ENCODE data around the gene TMPRSS7. TPM values are rescaled to one million over a fixed set of nuclear protein-coding genes. Genes with fewer than 3 reads are reported as not detected.
A peak's percentile ranks its signal among the peaks of the same experiment; 100 is the strongest.
"Not testable (repeated sequence)": the region's sequence is repeated elsewhere in the genome, so short reads cannot be mapped to it uniquely, and the experiment has no call there.

The TMPRSS7 gene
- total RNA-seq, 1 donor from 2014 or later = 0.15 TPM

GRCh38 chr3:112048911-112049310, 14.4 kb downstream of the TMPRSS7 start:
- intact Hi-C loops (cut with DNase I) = no loop called here
- Histone ChIP-seq H3K27me3 (ENCODE audit: low read depth) (no peaks in the 10 kb centered on the region), H3K27ac (no peak overlapping the region), H3K4me3 (no peak overlapping the region), H3K36me3 (no peaks in the 10 kb centered on the region), H3K9me3 (no peaks in the 10 kb centered on the region), H3K4me1 (peaks cover under 1% of the 10 kb centered on the region)
- DNase-seq (peak; percentile 54), ATAC-seq (peak; percentile 76 to 87)
- TF ChIP-seq CTCF (IDR thresholded peaks at IDR 0.05) = no peak

DNA sequence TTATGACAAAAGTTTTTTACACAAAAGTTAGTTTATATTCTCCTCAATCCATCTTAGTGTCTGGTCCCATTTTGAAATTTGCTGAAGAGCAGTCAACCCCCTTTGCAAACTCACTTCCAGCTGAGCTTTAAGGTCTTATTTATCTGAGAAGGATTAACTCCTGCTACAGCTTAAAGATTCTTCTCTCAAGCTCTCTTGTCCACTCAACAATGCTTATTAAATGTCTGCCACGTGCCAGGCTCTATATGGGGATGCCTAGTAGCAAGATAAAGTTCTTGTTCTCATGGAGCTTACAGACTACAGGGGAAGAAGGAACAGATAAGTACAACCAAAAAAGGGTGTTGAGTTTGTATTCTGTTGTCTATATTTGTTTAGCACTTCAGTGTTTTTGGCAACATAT, 18.7 kb downstream of the TMPRSS7 start:
- Histone ChIP-seq H3K4me3 (no peak overlapping the region), H3K27ac (no peak overlapping the region), H3K9me3 (no peaks in the 10 kb centered on the region), H3K4me1 (no peaks in the 10 kb centered on the region), H3K36me3 (no peaks in the 10 kb centered on the region), H3K27me3 (ENCODE audit: low read depth) (no peaks in the 10 kb centered on the region)
- no peak for ATAC-seq
- intact Hi-C loops (cut with DNase I) = no loop called here
- no peak for DNase-seq
- TF ChIP-seq CTCF (IDR thresholded peaks at IDR 0.05) = no peak

DNA sequence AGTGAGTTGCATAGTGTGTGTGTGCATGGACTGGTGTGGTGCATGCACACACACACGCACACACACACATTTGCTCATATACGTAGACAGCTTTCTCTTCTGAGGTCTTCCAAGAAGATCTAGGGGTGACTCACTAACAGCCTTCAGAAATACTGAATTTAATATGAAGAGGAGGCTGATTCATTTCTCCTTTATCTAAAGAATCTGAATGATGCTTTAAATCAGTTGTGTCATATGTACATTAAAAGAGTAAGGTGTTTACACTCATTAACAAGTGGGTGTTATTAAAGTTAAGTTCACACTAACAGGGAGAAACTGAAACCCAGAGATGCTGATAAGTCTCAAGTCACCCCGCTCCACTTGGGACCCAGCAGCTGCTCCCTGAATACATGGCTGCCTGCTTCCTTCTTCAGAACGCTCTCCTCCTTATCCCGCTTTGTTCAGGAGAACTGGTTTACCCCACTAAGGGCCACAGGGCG, 22.0 kb downstream of the TMPRSS7 start:
- Histone ChIP-seq H3K27me3 (ENCODE audit: low read depth) (no peaks in the 10 kb centered on the region), H3K9me3 (no peaks in the 10 kb centered on the region), H3K36me3 (no peaks in the 10 kb centered on the region), H3K27ac (no peak overlapping the region), H3K4me3 (no peak overlapping the region), H3K4me1 (no peaks in the 10 kb centered on the region)
- ATAC-seq (peak; percentile 53 to 81), DNase-seq (no peak)
- intact Hi-C loops (cut with DNase I) = no loop called here
- no peak for TF ChIP-seq CTCF (IDR thresholded peaks at IDR 0.05)

- H3K27ac ChIP-seq = no peak overlapping the region
- TF ChIP-seq CTCF (IDR thresholded peaks at IDR 0.05) = no peak
- H3K9me3 ChIP-seq = no peaks in the 10 kb centered on the region
- no peaks in the 10 kb centered on the region for H3K4me1 ChIP-seq
- no peaks in the 10 kb centered on the region for H3K27me3 ChIP-seq (ENCODE audit: low read depth)
- DNase-seq (no peak), ATAC-seq (no peak)
- no peaks in the 10 kb centered on the region for H3K36me3 ChIP-seq
- H3K4me3 ChIP-seq = no peak overlapping the region
- intact Hi-C loops (cut with DNase I) = no loop called here
Measured at GRCh38 chr3:112059497-112059896, 25.0 kb downstream of the TMPRSS7 start.

GRCh38 chr3:112061152-112061551, 26.6 kb downstream of the TMPRSS7 start:
- Histone ChIP-seq H3K4me3 (no peak overlapping the region), H3K27ac (no peak overlapping the region), H3K36me3 (no peaks in the 10 kb centered on the region), H3K9me3 (no peaks in the 10 kb centered on the region), H3K4me1 (no peaks in the 10 kb centered on the region), H3K27me3 (ENCODE audit: low read depth) (no peaks in the 10 kb centered on the region)
- no peak for DNase-seq
- intact Hi-C loops (cut with DNase I) = no loop called here
- no peak for ATAC-seq
- TF ChIP-seq CTCF (IDR thresholded peaks at IDR 0.05) = no peak

- H3K9me3 ChIP-seq; ATAC-seq; H3K27ac ChIP-seq; H3K27me3 ChIP-seq (ENCODE audit: low read depth); H3K36me3 ChIP-seq; intact Hi-C loops (cut with DNase I); H3K4me1 ChIP-seq; H3K4me3 ChIP-seq: not testable (repeated sequence)
- DNase-seq = peak; percentile 48
Measured at GRCh38 chr3:112072387-112073060, 38.0 kb downstream of the TMPRSS7 start.

Data from lower lobe of right lung (tissue), 2 donors.